ENCODE measurements around the gene DUSP19.

The DUSP19 gene

DNA sequence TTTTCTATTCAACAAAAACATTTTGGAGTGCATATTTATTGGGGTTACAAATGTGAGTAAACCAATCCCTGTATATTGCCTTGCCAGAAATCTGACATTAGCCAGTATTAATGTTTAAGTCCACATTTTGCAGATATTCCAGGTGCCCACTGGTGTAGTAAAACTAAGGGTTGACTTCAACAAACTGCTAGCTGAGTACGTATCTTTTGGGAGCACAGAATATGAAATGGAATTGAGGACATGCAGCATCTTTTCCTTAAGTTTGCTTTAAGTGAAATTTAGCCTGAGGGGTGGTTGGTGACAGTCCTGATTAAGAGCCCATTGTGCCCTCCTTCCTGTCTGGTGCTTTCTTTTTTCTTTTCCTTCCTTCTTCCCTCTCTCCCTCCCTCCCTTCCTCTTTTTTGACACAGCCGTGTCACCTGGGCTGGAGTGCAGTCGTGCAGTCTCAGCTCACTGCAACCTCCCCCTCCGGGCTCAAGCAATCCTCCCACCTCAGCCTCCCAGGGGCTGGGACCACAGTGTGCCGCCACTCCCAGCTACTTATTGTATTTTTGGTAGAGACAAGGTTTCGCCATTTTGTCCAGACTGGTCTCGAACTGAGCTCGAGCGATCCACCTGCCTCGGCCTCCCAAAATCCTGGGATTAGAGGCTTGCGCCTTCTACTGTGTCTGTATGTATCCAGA is 47.3 kb downstream of the DUSP19 start:
- no peak for DNase-seq (ENCODE audit: low read depth, low spot score)
- TF ChIP-seq FOXP2 (optimal IDR thresholded peaks at IDR 0.05; ENCODE audit: control extremely low read depth, extremely low read length, insufficient read depth) (no peak), EZH2 (IDR thresholded peaks at IDR 0.05) (no peak), POLR2AphosphoS5 (IDR thresholded peaks at IDR 0.05; ENCODE audit: borderline replicate concordance, low read depth, low read length) (no peak)
- Histone ChIP-seq H3K9me3 (ENCODE audit: low read depth, low read length) (no peaks in the 10 kb centered on the region), H3K36me3 (ENCODE audit: insufficient read depth, low read length) (peaks cover 36% of the 10 kb centered on the region), H3K4me3 (peak overlapping the region; percentile 95), H3K27ac (peak overlapping the region; percentile 97; the same call in 1 of the 2 replicates), H3K9ac (ENCODE audit: insufficient read length) (peak overlapping the region; percentile 84)

DNA sequence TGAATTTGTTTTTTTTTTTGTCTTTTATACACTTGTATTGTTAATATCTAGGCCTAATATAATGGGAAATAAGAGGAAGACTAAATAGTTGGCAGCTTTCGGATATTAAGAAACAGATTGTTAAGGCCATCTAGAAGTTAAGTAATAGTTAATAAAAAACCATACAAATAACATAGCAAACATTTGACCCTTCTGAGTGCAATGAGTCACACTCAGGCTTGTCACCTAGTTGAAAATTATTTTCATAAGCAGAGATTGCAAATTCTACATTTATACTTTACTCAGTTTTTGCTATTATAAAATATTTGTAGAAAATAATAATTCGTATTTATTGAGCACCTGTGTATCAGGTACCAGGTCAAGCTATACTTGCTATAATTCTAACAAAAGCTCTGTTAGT is 48.1 kb downstream of the DUSP19 start:
- TF ChIP-seq FOXP2 (optimal IDR thresholded peaks at IDR 0.05; ENCODE audit: control extremely low read depth, extremely low read length, insufficient read depth) (no peak), POLR2AphosphoS5 (IDR thresholded peaks at IDR 0.05; ENCODE audit: borderline replicate concordance, low read depth, low read length) (no peak), EZH2 (IDR thresholded peaks at IDR 0.05) (no peak)
- no peak overlapping the region for H3K27ac ChIP-seq
- peak overlapping the region; percentile 95; the same call in 1 of the 2 replicates for H3K4me3 ChIP-seq
- H3K9me3 ChIP-seq (ENCODE audit: low read depth, low read length), result no peaks in the 10 kb centered on the region
- H3K36me3 ChIP-seq (ENCODE audit: insufficient read depth, low read length), result peaks cover 44% of the 10 kb centered on the region
- H3K9ac ChIP-seq (ENCODE audit: insufficient read length), result no peak overlapping the region
- no peak for DNase-seq (ENCODE audit: low read depth, low spot score)

DNA sequence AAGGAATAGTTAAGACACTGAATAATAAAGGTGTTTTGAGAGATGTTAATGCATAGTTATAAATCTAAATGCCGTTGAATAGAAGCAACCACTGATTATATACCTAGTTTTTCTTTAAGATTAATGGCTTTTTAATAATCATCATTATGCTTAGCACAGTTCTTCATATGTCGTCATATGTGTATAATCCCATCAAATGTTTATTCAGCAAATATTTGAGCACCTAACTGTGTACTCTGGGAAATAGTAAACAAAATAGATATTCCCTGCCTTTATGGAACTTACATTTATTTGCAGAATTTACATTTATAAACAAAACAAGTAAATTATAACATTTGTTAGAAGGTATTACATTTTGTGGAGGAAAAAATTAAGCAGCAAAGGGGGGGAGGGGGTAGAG is 55.5 kb downstream of the DUSP19 start:
- no peak for DNase-seq (ENCODE audit: low read depth, low spot score)
- peaks cover 77% of the 10 kb centered on the region for H3K36me3 ChIP-seq (ENCODE audit: insufficient read depth, low read length)
- no peak overlapping the region for H3K4me3 ChIP-seq
- TF ChIP-seq FOXP2 (optimal IDR thresholded peaks at IDR 0.05; ENCODE audit: control extremely low read depth, extremely low read length, insufficient read depth), result no peak
- no peak for TF ChIP-seq POLR2AphosphoS5 (IDR thresholded peaks at IDR 0.05; ENCODE audit: borderline replicate concordance, low read depth, low read length)
- TF ChIP-seq EZH2 (IDR thresholded peaks at IDR 0.05), result no peak
- H3K9me3 ChIP-seq (ENCODE audit: low read depth, low read length), result no peaks in the 10 kb centered on the region
- no peak overlapping the region for H3K9ac ChIP-seq (ENCODE audit: insufficient read length)
- no peak overlapping the region for H3K27ac ChIP-seq

DNA sequence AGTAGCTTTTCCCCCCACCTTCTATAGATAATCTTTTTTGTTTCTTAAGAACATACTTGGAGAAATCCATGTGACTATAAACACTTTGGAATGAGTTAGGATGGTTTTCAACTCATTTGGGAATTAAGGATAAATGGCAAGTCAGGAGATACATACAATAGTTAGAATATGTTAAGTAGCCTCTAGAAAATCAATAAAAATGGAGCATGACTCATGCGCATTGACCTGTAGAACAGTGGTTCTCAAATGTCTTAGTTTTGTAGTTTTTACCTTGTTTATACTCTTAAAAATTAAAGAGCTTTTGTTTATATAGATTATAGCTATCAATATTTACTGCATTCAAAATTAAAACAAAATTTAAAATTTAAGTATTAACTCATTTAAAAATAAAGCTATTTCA is 70.4 kb downstream of the DUSP19 start:
- Histone ChIP-seq H3K9ac (ENCODE audit: insufficient read length) (no peak overlapping the region), H3K36me3 (ENCODE audit: insufficient read depth, low read length) (peaks cover 98% of the 10 kb centered on the region), H3K9me3 (ENCODE audit: low read depth, low read length) (peaks cover 14% of the 10 kb centered on the region), H3K4me3 (no peak overlapping the region), H3K27ac (no peak overlapping the region; the same call in 1 of the 2 replicates)
- TF ChIP-seq POLR2AphosphoS5 (IDR thresholded peaks at IDR 0.05; ENCODE audit: borderline replicate concordance, low read depth, low read length), result no peak
- TF ChIP-seq FOXP2 (optimal IDR thresholded peaks at IDR 0.05; ENCODE audit: control extremely low read depth, extremely low read length, insufficient read depth), result no peak
- TF ChIP-seq EZH2 (IDR thresholded peaks at IDR 0.05), result no peak
- DNase-seq (ENCODE audit: low read depth, low spot score), result no peak

DNA sequence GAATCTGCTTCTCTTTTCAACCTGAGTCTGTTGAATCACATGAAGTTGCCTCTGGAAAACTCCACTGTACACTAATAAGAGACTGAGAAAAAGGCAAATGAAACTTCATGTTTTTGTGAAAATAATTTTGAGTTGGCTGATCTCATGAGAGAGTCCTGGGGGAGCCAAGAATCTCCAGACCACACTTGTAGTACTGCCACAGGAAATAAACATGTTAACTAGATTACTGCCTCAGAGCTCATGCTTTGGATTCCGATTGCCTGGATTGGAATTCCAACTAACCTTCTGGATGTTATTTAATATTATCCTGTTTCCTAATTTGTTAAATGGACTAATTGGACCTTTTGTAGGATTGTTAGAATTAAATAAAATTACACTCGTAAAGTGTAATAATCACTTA is 70.9 kb downstream of the DUSP19 start:
- Histone ChIP-seq H3K4me3 (no peak overlapping the region), H3K9me3 (ENCODE audit: low read depth, low read length) (peaks cover 14% of the 10 kb centered on the region), H3K27ac (no peak overlapping the region; the same call in 1 of the 2 replicates), H3K9ac (ENCODE audit: insufficient read length) (no peak overlapping the region), H3K36me3 (ENCODE audit: insufficient read depth, low read length) (peaks cover 98% of the 10 kb centered on the region)
- TF ChIP-seq POLR2AphosphoS5 (IDR thresholded peaks at IDR 0.05; ENCODE audit: borderline replicate concordance, low read depth, low read length) (no peak), EZH2 (IDR thresholded peaks at IDR 0.05) (no peak), FOXP2 (optimal IDR thresholded peaks at IDR 0.05; ENCODE audit: control extremely low read depth, extremely low read length, insufficient read depth) (no peak)
- no peak for DNase-seq (ENCODE audit: low read depth, low spot score)
